Measurements from ENCODE around the gene PRR15L.
"Not testable (repeated sequence)": the region's sequence is repeated elsewhere in the genome, so short reads cannot be mapped to it uniquely, and the experiment has no call there.

The PRR15L gene

DNA sequence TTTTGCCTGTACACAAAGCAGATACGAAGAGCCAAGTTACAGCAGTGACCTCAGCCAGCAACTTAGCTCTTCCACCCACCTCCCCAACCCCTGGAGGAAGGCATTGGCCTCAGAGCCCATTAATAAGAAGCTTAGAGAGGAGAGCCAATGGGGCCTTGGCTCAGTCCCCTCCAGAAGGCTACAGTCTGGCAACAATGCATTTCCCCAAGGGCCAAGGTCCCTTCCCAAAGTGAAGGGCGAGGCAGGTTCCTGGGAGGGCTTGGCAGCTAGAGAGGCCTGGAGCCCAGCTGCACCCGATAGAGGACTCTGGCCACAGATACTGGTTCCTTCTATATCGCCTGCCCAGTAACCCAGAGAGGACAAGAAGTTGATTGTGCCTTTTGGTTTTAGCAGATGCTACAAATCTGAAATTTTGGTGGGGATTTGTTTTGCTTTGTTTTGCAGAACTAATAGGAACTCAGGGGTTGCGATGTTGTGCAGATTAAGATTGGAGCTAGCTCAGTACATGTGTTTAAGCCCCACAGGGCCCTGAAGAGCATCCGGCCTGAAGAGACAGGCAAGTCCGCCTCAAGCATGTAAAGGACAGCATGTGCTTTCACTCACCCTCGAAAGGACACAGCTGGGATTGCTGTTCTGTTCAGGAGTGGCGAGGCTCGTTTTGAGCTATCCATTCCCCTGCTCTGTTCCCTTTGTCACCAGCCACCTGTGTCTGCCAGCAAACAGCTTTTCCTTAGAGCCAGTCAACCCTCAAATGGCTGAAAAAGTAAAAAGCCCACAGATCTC lies 28.3 kb downstream of the PRR15L start:
- no peak for DNase-seq

DNA sequence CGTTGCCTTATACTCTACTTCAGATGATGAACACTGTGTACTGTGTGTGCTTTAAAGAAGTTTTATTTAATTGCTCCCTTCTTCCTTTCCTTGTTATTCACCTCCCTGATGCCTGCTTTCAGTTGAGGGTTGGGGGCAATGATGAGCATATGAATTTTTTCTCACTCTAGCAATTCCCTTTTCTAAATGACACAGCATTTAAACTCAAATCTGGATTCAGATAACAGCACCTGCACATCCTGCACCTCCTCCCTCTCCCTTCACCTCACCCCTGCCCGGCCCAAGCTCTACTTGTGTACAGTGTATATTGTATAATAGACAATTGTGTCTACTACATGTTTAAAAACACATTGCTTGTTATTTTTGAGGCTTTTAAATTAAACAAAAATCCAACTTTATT lies 29.3 kb downstream of the PRR15L start:
- no peak for DNase-seq

DNA sequence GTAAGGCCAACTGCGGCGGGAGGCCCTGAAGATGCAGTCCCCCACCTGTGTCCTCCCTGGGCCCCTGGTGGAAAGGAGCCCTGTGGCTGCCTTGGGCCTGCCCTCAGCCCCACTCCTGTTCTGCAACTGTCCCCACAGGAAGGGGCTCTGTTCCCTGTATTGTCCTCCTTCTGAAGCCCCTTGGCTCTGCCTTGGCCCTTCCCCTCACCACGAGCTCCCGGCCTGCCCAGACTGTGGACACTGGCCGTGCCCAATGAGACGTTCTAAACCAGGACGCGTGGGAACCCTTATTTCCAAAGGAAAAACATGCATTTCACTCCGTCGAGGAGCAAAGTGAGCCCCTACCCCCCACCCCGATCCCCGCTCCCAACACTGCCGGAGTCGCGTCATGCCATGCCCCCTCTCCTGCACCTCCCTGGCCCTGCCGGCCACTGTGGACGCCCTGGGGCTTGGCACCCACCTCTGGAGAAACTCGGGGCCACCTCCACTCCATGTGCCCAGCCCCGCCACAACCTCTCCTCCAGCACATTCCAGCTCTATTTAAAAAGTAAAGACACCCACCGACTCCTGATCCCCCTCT lies 29.8 kb downstream of the PRR15L start:
- no peak for DNase-seq

DNA sequence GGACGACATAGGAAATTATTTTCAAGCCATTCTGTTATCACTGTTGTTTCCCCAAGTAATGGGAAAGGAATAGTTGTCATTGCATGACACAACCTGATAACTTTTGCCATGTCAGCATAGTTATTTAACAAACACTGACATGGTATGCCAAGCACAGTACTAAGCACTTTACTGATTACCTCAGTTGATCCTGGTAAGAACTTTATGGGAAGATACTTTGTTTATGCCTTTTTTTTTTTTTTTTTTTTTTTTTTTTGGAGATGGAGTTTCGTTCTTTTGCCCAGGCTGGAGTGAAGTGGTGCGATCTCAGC lies 32.0 kb downstream of the PRR15L start:
- DNase-seq, result no peak

DNA sequence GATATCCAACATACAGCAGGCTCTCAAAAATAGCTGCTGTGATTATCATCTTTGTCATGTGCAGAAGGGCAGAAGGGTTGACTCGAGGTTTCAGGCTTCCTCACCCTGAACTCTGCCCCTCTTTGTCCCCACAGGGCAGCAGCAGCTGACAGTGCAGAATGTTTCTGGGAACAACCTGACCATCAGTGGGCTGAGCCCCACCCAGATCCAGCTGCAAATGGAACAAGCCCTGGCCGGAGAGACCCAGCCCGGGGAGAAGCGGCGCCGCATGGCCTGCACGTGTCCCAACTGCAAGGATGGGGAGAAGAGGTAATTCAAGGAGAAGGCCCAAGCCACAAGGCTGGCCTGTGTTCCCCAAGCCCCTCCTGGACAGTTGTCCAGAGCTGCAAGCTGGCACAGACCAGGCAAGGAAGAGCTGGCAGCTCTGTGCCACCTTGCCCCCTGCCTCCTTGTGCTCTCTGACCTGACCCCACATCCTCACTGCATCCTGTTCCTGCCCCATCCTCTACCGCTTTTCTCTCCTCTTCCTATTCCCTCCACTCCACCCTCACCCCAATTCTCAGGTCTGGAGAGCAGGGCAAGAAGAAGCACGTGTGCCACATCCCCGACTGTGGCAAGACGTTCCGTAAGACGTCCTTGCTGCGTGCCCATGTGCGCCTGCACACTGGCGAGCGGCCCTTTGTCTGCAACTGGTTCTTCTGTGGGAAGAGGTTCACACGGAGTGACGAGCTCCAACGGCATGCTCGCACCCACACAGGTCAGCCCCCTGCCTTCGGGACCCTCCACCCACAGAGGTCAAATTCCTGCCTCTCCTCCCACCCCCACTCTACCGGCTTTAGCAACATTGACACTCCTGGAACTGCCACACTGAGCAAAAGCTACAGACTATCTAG lies 32.7 kb downstream of the PRR15L start:
- DNase-seq, result no peak

DNA sequence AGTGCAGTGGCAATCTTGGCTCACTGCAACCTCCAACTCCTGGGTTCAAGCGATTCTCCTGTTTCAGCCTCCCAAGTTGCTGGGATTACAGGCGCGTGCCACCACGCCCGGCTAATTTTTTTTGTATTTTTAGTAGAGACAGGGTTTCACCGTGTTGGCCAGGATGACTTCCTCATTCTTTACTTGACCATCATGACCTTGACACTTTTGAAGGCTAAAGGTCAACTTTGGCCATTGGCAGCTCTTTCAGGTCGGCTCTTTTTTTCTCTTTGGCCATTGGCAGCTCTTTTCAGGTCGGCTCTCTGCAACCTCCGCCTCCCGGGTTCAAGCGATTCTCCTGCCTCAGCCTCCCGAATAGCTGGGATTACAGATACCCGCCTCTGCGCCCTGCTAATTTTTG lies 37.8 kb downstream of the PRR15L start:
- DNase-seq, result not testable (repeated sequence)

DNA sequence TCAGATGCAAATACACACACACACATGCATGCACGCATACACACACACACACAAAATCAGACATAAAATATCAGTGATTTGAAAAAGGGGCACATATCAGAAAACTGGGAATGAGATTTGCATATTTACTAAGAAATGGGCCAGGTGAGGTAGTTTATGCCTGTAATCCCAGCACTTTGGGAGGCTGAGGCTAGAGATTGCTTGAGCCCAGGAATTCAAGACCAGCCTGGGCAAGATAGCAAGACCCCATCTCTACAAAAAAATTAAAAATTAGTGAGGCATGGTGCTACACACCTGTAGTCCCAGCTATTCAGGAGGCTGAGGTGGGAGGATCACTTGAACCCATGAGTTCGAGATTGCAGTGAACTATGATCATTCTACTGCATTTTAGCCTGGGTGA lies 38.7 kb downstream of the PRR15L start:
- DNase-seq, result no peak

DNA sequence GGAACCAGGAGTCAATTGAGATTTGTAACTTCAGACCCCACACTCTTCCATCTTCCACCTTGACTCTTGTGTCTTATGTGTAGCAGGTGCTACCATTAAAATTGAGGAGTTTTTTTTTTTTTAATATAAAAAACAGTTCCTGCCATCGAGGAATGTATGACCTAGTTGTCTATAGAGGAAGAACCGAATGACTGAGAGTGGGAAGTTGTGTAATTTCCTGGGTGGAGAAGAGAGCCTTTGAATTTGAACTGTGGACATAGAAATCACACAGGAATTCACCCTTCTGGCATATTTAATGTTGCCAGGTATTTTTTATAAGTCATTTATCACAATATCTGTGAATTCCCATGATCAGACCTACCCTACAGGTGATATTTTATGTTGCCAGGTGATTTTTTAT lies 39.7 kb downstream of the PRR15L start:
- no peak for DNase-seq

DNA sequence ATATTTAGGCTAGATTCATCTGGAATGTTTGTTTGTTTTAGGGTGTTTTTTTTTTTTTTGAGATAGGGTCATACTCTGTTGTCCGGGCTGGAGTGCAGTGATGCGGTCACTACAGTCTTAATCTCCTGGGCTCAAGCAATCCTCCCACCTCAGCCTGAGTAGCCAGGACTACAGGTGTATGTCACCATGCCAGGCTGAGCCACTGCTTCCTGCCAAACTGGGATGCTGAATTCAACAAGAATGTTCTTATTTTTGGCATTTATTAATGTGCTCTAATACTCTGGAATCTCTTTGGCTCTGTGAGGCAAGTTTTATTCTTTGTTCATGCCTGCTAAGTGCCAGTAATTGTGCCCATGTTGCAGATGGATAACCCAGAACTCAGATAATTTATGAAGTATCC lies 40.1 kb downstream of the PRR15L start:
- DNase-seq, result no peak

DNA sequence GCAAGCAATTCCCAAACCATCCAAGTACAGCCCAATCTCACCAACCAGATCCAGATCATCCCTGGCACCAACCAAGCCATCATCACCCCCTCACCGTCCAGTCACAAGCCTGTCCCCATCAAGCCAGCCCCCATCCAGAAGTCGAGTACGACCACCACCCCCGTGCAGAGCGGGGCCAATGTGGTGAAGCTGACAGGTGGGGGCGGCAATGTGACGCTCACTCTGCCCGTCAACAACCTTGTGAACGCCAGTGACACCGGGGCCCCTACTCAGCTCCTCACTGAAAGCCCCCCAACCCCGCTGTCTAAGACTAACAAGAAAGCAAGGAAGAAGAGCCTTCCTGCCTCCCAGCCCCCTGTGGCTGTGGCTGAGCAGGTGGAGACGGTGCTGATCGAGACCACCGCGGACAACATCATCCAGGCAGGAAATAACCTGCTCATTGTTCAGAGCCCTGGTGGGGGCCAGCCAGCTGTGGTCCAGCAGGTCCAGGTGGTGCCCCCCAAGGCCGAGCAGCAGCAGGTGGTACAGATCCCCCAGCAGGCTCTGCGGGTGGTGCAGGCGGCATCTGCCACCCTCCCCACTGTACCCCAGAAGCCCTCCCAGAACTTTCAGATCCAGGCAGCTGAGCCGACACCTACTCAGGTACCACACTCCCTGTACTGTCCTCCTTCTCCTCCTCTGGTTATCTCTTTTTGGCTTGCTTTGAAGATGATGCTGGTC lies 41.0 kb downstream of the PRR15L start:
- no peak for DNase-seq

DNA sequence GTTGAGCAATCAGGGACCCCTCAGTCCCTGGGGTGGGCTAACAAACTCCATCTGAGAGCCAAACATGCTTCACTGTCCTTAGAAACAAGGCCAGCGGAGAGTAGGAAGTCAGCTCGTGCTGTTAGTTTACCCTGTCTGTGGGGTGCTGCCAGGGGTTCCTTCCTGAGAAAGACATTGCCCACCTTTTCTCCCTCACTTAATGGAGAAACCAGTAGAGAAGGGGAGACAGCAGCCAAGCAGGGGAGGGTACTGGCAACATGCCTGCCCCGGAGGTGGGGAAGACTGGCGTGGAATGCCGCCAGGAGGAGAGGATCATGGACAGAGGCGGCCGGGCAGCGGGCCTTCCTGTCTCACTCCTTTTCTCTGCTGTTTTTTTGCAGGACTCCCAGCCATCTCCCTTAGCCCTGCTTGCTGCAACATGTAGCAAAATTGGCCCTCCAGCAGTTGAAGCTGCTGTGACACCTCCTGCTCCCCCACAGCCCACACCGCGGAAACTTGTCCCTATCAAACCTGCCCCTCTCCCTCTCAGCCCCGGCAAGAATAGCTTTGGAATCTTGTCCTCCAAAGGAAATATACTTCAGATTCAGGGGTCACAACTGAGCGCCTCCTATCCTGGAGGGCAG lies 41.8 kb downstream of the PRR15L start:
- DNase-seq, result no peak

DNA sequence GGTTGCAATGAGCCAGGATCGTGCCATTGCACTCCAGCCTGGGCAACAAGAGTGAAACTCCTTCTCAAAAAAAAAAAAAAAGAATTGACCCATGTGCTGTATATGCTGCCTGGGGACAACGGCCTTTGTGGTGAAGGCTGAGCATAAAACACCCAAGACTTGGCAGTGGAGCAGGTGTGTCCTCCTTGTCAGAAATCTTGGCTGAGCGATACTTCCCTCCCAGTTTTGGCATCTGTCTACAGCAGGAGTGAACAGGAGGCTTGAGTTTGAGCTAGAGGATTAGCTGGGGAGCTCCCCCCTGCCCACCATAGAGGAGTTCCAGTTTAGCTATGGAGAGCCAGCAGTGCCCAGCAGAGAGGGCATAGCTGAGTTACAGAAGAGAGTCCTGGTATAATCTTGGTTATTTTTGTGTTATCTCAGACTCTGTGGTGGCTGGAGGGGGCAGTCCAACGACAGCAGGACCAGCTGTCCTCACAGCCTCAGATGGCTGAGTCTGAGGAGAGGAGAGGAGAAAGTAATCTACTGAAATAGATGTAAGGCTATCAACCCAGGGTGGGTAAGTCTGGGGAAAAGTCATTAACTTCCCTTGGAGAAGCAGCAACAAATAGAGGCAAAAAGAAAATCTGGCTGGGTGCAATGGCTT lies 43.3 kb downstream of the PRR15L start:
- no peak for DNase-seq

DNA sequence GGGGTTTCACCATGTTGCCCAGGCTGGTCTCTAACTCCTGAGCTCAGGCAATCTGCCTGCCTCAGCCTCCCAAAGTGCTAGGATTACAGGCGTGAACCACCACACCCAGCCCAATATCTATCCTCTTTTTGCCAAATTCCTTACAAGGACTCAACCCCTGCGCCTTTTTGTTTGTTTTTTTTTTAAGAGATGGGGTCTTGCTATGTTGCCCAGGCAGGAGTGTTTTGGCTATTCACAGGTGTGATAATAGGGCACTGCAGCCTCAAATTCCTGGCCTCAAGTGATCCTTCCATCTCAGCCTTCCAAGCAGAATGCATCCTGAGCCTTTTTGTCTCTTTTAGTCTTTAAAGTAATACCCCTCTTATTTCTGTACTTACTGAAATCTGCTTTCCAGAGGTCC lies 44.6 kb downstream of the PRR15L start:
- no peak for DNase-seq

DNA sequence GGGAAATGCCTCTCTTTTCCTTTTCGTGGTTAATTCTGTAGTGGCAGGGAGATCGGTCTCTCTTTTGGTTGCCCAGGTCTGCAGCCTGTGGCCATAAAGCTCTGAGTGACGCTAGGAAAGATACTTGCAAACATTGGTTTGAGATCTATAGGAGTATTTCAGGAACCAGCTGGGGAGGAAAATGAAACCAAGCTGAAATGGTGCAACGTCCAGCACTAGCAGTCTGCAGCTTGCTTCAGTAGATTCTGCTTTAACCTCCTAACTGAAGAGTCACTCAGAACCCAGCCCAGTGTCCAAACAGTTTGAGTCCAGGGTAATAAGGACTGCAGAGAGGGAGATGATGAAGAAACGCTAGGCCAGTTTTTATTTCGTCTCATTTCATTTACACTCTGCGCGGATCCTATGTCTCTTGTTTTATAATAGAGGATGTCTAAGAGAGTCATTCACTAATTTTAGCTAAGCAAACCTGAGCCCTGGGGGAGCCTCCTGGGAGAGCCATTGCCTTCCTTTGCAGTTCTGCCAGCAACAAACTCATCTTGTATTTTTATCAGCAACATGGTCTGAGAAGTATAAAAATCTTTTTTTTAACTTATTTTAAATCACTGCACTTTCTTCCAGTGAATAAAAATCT lies 49.6 kb downstream of the PRR15L start:
- no peak for DNase-seq

DNA sequence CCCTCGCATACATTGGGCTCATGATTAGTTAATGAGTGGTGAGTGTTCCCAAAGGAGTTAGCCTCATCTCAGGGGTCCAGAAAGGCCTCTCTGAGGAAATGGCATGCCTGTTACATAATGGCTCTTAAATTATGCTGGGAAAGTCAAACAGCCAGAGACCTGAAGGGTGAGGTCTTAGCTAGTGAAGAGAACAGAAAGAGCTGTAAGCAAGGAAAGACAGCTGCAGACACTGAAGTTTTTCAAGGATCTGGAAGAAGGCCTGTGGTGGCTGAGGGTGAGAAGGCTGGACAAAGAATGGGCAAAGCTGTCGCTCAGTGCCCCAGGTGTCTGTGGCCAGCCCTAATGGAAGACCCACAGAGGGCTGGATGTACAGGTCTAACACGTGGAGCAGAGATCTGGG lies 51.2 kb downstream of the PRR15L start:
- no peak for DNase-seq

DNA sequence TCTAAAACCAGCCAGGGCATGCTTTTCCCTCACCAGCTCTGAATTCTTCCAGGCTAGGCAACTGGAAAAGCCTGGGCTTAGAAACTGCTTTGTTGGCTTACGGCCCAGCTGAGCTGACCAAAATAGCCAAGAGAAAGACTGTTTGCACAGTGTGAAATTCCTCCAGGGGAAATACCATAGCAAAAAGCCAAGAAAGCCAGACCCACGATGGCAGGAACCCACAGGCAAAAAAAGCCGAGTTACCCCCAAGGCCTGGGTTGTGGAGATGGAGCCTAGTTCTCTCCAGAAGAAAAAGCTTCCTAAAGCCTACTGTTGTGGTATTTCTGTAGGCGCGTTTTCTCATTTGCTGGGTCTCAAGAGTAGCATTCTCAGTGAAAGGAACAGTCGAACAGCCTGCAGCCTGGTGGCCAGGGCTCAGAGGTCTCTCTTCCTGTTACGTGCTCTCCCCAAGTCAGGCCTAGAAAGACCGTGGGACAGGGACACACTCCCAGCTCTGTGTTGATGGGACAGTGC lies 52.4 kb downstream of the PRR15L start:
- DNase-seq, result no peak

DNA sequence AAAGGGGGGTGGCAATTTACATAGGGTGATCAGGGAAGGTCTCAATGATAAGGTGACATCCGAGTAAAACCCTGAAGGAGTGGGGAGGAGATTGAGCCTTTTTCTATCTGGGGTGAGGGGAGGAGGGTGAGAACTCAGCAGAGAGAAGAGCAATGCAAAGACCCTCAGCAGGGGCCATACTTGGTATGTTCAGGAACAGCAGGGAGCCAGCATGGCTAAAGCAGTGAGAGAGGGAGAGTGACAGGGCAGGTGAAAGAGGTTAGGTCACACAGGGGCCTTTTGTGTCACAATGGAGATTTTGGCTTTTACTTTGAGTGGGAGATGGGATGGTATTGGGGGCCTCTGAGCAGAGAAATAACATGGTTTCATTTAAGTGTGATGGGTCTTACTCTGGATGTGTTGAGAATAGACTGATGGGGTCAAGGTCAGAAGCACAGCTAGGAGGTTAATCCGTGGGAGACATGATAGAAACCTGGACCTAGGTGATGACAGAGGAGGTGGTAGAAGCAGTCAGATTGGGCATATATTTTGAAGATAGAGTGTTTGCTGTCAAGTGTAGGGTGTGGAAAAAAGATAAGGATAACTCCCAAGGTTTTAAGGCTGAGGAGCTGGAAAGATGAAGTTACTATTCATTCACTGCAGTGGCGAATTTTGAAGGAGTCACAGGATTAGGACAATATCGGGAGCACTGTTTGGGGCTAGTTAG lies 55.5 kb downstream of the PRR15L start:
- DNase-seq, result no peak
